SU-DHL-6 (cell line): ENCODE measurements around the gene TMEM41A.

Experiments used
- EZH2phosphoT487 ChIP-seq: fragments of 200-600 bp; sonication (generic), shearing (Covaris generic); conservative IDR thresholded peaks from 2 replicates; pipeline ENCODE4 v1.6.1; 2018; ENCODE audit warnings: mild to moderate bottlenecking, antibody characterized with exemption, low read length, moderate library complexity, mixed read lengths
- TF ChIP-seq, protein P1 (sequence below): fragments of 200-600 bp; sonication (generic); IDR thresholded peaks from one replicate; pipeline ENCODE4 v1.5.1; 2017; ENCODE audit warnings: antibody characterized with exemption, mild to moderate bottlenecking, low read length, moderate library complexity; ENCODE audit not compliant: insufficient read depth, poor library complexity, severe bottlenecking

DNA sequence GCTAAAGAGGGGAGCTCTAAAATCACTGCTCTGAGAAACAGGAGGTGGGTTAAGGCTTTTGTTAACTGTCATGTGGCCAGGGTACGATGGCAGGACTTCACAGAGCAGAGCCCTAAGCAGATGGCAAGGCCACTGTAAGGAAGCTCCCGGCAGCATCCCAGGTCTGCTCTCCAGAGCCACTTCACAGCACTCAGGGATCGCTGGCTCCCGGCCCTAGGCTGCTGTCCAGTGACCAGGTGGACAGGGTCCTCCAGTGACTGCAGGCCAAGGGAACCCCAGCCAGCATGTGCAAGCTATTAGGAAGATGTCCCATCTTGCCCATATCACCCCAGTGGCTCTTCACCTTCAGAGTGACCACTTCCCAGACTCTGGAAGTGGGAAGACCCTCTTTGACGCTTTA is 10.4 kb downstream of the TMEM41A start:
- TF ChIP-seq, protein P1, sequence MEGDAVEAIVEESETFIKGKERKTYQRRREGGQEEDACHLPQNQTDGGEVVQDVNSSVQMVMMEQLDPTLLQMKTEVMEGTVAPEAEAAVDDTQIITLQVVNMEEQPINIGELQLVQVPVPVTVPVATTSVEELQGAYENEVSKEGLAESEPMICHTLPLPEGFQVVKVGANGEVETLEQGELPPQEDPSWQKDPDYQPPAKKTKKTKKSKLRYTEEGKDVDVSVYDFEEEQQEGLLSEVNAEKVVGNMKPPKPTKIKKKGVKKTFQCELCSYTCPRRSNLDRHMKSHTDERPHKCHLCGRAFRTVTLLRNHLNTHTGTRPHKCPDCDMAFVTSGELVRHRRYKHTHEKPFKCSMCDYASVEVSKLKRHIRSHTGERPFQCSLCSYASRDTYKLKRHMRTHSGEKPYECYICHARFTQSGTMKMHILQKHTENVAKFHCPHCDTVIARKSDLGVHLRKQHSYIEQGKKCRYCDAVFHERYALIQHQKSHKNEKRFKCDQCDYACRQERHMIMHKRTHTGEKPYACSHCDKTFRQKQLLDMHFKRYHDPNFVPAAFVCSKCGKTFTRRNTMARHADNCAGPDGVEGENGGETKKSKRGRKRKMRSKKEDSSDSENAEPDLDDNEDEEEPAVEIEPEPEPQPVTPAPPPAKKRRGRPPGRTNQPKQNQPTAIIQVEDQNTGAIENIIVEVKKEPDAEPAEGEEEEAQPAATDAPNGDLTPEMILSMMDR = no peak
- TF ChIP-seq EZH2phosphoT487 = no peak
